Activated CD4-positive, alpha-beta T cell treated with anti-CD3 and anti-CD28 coated beads, Interleukin-2, amount 10 ng/mL, durations not matched to agents 24 days and 14 days (primary cell): Measurements from ENCODE around the gene SALL4. TPM values are rescaled to one million over a fixed set of nuclear protein-coding genes. Genes with fewer than 3 reads are reported as not detected.

Experiments
- total RNA-seq: library from RNA; stranded (reverse); gene quantifications from 2 replicates; pipeline ENCODE4 v1.2.3, GENCODE V29; 2022

Gene SALL4
- total RNA-seq, 1 donor from 2014 or later: 0.75 TPM

Other genes starting within 250 kb of the SALL4 start
- 14.7 and 16.1 TPM in 2 replicates for gene ATP9A, start 34.1 kb downstream of the SALL4 start, total RNA-seq